Keratinocyte (primary cell): ENCODE data around the gene CCDC141. TPM values are rescaled to one million over a fixed set of nuclear protein-coding genes. Genes with fewer than 3 reads are reported as not detected.

ENCODE experiments used
- DNase-seq: peaks from one replicate; pipeline ENCODE4 v3.0.0-alpha.2; 2011; ENCODE audit warnings: low read depth, missing footprints, low spot score
- FAIRE-seq: peaks from 2 replicates; lab custom pipeline; 2011; peaks lifted over from hg19 to GRCh38; lab: Jason Lieb, UNC
- H2AFZ ChIP-seq: 2 replicates; pipeline ENCODE4 v1.6.0; 2012; ENCODE audit warnings: low read length, control low read depth, inconsistent platforms; ENCODE audit not compliant: control insufficient read depth
- H3K27ac ChIP-seq: 2 replicates; pipeline ENCODE4 v1.5.1; 2011; ENCODE audit warnings: low read length; ENCODE audit not compliant: control insufficient read depth, insufficient read depth
- H3K27me3 ChIP-seq: 3 replicates; pipeline ENCODE4 v1.6.0; 2011; ENCODE audit warnings: low read length; ENCODE audit not compliant: control insufficient read depth, insufficient read depth; ENCODE audit errors: extremely low read depth
- H3K36me3 ChIP-seq, 2 experiments: 2 replicates in 1 of 2; 3 replicates in 1 of 2; pipeline ENCODE4 v1.5.1; 2011; ENCODE audit warnings: low read length in 2 of 2, mild to moderate bottlenecking in 1 of 2; ENCODE audit not compliant: control insufficient read depth in 2 of 2, insufficient read depth in 2 of 2; ENCODE audit errors: extremely low read depth in 1 of 2
- H3K4me1 ChIP-seq: 3 replicates; pipeline ENCODE4 v1.5.1; 2011; ENCODE audit warnings: low read length; ENCODE audit not compliant: control insufficient read depth, insufficient read depth; ENCODE audit errors: extremely low read depth
- H3K4me2 ChIP-seq: 3 replicates; pipeline ENCODE4 v1.6.0; 2011; ENCODE audit warnings: low read depth, low read length; ENCODE audit not compliant: control insufficient read depth, insufficient read depth; ENCODE audit errors: extremely low read depth
- H3K4me3 ChIP-seq, 3 experiments: fragments of 200-600 bp in 1 of 3; sonication (generic) in 1 of 3; 2 replicates in 2 of 3; 3 replicates in 1 of 3; pipeline ENCODE4 v1.5.1; 2011 to 2016; ENCODE audit warnings: low read length in 3 of 3, mild to moderate bottlenecking in 3 of 3, control low read depth in 2 of 3, inconsistent platforms in 1 of 3, low read depth in 1 of 3, mixed read lengths in 1 of 3, mixed run types in 1 of 3, moderate library complexity in 1 of 3; ENCODE audit not compliant: control insufficient read depth in 2 of 3, insufficient read depth in 2 of 3; ENCODE audit errors: extremely low read depth in 1 of 3
- H3K79me2 ChIP-seq: 2 replicates; pipeline ENCODE4 v1.6.0; 2012; ENCODE audit warnings: low read length; ENCODE audit not compliant: control insufficient read depth, insufficient read depth
- H3K9ac ChIP-seq: 3 replicates; pipeline ENCODE4 v1.6.0; 2011; ENCODE audit warnings: low read length; ENCODE audit not compliant: control insufficient read depth, insufficient read depth; ENCODE audit errors: extremely low read depth
- H3K9me1 ChIP-seq: 3 replicates; pipeline ENCODE4 v1.6.0; 2011; ENCODE audit warnings: low read length; ENCODE audit not compliant: control insufficient read depth, insufficient read depth; ENCODE audit errors: extremely low read depth
- H3K9me3 ChIP-seq: 2 replicates; pipeline ENCODE4 v1.5.1; 2012; ENCODE audit warnings: low read depth, low read length; ENCODE audit not compliant: control insufficient read depth
- H4K20me1 ChIP-seq: 3 replicates; pipeline ENCODE4 v1.6.0; 2011; ENCODE audit warnings: low read length; ENCODE audit not compliant: control insufficient read depth, insufficient read depth; ENCODE audit errors: extremely low read depth
- EZH2 ChIP-seq: IDR thresholded peaks from one replicate; pipeline ENCODE4 v1.6.1; 2012; ENCODE audit warnings: inconsistent platforms, mild to moderate bottlenecking, low read length, moderate library complexity
- dilution Hi-C: fragments of 300-500 bp; cut with MboI; formaldehyde crosslinking; loops from one replicate; pipeline ENCODE4 v1.7.0; 2020; ENCODE audit warnings: low sequenced_read_pairs; ENCODE audit not compliant: extremely low pct_ligation_motif_present
- polyA plus RNA-seq, 5 experiments: library from polyadenylated mRNA; depleted of rRNA in 3 of 5; stranded (reverse) in 3 of 5; stranded (forward) in 1 of 5; unstranded in 1 of 5; fragments of >200 nt; gene quantifications; 1 replicate in 1 of 5; 2 replicates in 3 of 5; 3 replicates in 1 of 5; pipeline versions ENCODE4 v1.2.1 to v1.2.3, GENCODE V29; 2011 to 2012; ENCODE audit warnings: missing spikeins in 2 of 5, low read depth in 1 of 5, low replicate concordance in 1 of 5
- TF ChIP-seq, protein P1 (sequence below), 3 experiments: IDR thresholded peaks in 1 of 3; conservative IDR thresholded peaks in 1 of 3; optimal IDR thresholded peaks in 1 of 3; 2 replicates in 2 of 3; 3 replicates in 1 of 3; pipeline versions ENCODE3 to v1.5.1; 2011; ENCODE audit warnings: low read length in 3 of 3, mild to moderate bottlenecking in 3 of 3, moderate library complexity in 2 of 3, control low read depth in 1 of 3, inconsistent platforms in 1 of 3; ENCODE audit not compliant: insufficient read depth in 2 of 3; ENCODE audit errors: extremely low read depth in 1 of 3

The CCDC141 gene
- polyA plus RNA-seq, 1 donor (not counting 4 experiments of a cell fraction or from before 2014, with no cell fraction given): not detected

DNA sequence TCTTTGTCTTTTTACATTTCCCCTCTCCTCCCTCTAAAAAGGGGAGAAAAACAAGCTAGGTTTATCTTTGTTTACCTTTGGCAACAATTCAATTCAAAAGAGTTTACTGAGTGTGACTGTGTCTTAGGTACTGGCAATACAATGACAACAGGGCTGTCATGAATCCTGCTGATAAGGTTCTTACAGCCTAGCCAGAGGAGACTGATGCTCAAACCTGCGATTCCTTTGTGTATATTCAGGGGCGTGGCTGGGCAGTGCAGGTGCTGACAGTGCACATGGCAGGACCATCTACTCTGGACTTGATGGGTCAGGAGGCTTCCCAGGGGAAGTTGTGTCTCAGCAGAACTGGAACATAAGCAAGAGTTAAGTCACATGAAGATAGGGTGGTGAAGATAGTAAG lies 219.5 kb downstream of the CCDC141 start:
- no peaks in the 10 kb centered on the region for H3K36me3 ChIP-seq
- no peak overlapping the region for H2AFZ ChIP-seq
- H3K4me2 ChIP-seq: no peak overlapping the region
- no peaks in the 10 kb centered on the region for H3K79me2 ChIP-seq
- dilution Hi-C loops: no loop called here
- no peaks in the 10 kb centered on the region for H3K4me1 ChIP-seq
- H3K4me3 ChIP-seq: no peak overlapping the region
- H3K9me3 ChIP-seq: no peaks in the 10 kb centered on the region
- peaks cover 4% of the 10 kb centered on the region for H3K27me3 ChIP-seq
- FAIRE-seq: no peak
- H4K20me1 ChIP-seq: no peaks in the 10 kb centered on the region
- no peak for TF ChIP-seq EZH2
- TF ChIP-seq, protein P1, sequence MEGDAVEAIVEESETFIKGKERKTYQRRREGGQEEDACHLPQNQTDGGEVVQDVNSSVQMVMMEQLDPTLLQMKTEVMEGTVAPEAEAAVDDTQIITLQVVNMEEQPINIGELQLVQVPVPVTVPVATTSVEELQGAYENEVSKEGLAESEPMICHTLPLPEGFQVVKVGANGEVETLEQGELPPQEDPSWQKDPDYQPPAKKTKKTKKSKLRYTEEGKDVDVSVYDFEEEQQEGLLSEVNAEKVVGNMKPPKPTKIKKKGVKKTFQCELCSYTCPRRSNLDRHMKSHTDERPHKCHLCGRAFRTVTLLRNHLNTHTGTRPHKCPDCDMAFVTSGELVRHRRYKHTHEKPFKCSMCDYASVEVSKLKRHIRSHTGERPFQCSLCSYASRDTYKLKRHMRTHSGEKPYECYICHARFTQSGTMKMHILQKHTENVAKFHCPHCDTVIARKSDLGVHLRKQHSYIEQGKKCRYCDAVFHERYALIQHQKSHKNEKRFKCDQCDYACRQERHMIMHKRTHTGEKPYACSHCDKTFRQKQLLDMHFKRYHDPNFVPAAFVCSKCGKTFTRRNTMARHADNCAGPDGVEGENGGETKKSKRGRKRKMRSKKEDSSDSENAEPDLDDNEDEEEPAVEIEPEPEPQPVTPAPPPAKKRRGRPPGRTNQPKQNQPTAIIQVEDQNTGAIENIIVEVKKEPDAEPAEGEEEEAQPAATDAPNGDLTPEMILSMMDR (optimal IDR thresholded peaks at IDR 0.05 in 1 of 3, IDR thresholded peaks at IDR 0.05 in 1 of 3, conservative IDR thresholded peaks at IDR 0.05 in 1 of 3; ENCODE audit: extremely low read depth in 1 of 3, insufficient read depth in 2 of 3, low read length in 3 of 3): no peak
- DNase-seq: no peak
- no peak overlapping the region for H3K27ac ChIP-seq
- H3K9ac ChIP-seq: no peak overlapping the region
- H3K9me1 ChIP-seq: no peaks in the 10 kb centered on the region

DNA sequence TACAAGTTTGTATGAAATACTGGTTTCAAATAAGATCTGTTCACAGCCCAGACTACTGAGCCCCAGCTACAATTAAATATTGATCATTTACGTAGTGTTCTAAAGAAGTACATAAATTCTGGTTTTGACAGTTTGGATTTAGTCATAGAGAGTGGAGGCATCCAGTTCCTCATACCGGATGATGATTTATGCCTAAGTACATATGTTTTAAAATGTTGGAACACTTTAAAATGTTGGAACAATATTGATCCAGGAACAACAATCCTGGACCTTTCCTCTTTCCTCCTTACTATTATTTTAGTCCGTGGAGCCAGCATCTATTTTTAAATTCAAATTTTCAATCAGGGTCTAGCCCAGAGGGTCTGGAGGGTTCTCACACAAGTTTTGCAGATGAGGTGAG lies 220.0 kb downstream of the CCDC141 start:
- Histone ChIP-seq H3K9me1 (no peaks in the 10 kb centered on the region), H3K4me1 (no peaks in the 10 kb centered on the region), H3K36me3 (no peaks in the 10 kb centered on the region), H3K27ac (no peak overlapping the region), H3K9ac (no peak overlapping the region), H4K20me1 (no peaks in the 10 kb centered on the region), H3K4me3 (no peak overlapping the region), H2AFZ (no peak overlapping the region), H3K27me3 (peaks cover 4% of the 10 kb centered on the region), H3K9me3 (no peaks in the 10 kb centered on the region), H3K79me2 (no peaks in the 10 kb centered on the region), H3K4me2 (no peak overlapping the region)
- FAIRE-seq: no peak
- TF ChIP-seq EZH2: no peak
- TF ChIP-seq, protein P1 (optimal IDR thresholded peaks at IDR 0.05 in 1 of 3, IDR thresholded peaks at IDR 0.05 in 1 of 3, conservative IDR thresholded peaks at IDR 0.05 in 1 of 3; ENCODE audit: extremely low read depth in 1 of 3, insufficient read depth in 2 of 3, low read length in 3 of 3): no peak
- DNase-seq: no peak
- dilution Hi-C loops: no loop called here
